GM23248 (cell line): Measurements from ENCODE around the gene VEGFC. TPM values are rescaled to one million over a fixed set of nuclear protein-coding genes. Genes with fewer than 3 reads are reported as not detected.
A peak's percentile ranks its signal among the peaks of the same experiment; 100 is the strongest.

ENCODE experiments used
- DNase-seq: peaks from one replicate; pipeline ENCODE4 v3.0.0-alpha.2; 2015
- H2AFZ ChIP-seq: fragments of 200-600 bp; sonication (generic); 2 replicates; pipeline ENCODE4 v1.6.1; 2016; ENCODE audit warnings: antibody characterized with exemption
- H3F3A ChIP-seq: fragments of 200-600 bp; sonication (generic); 2 replicates; pipeline ENCODE4 v1.6.1; 2016; ENCODE audit warnings: mild to moderate bottlenecking, antibody characterized with exemption, mixed run types; ENCODE audit not compliant: insufficient read depth
- H3K27ac ChIP-seq: fragments of 200-600 bp; sonication (generic); 2 replicates; pipeline ENCODE4 v1.5.1; 2016; ENCODE audit warnings: mild to moderate bottlenecking
- H3K27me3 ChIP-seq: fragments of 200-600 bp; sonication (generic); replicated peaks from 2 replicates; pipeline ENCODE4 v1.6.1; 2016; ENCODE audit warnings: mild to moderate bottlenecking; ENCODE audit not compliant: insufficient read depth
- H3K36me3 ChIP-seq: fragments of 200-600 bp; sonication (generic); 2 replicates; pipeline ENCODE4 v1.6.1; 2016; ENCODE audit warnings: low read depth, mild to moderate bottlenecking
- H3K4me1 ChIP-seq: fragments of 200-600 bp; sonication (generic); 2 replicates; pipeline ENCODE4 v1.6.1; 2016; ENCODE audit warnings: mild to moderate bottlenecking; ENCODE audit not compliant: insufficient read depth
- H3K4me2 ChIP-seq: fragments of 200-600 bp; sonication (generic); one replicate; pipeline ENCODE4 v1.6.1; 2016; ENCODE audit warnings: mild to moderate bottlenecking; ENCODE audit not compliant: unreplicated experiment
- H3K4me3 ChIP-seq: fragments of 200-600 bp; sonication (generic); 2 replicates; pipeline ENCODE4 v1.5.1; 2016; ENCODE audit warnings: mild to moderate bottlenecking
- H3K79me2 ChIP-seq: fragments of 200-600 bp; sonication (generic); 2 replicates; pipeline ENCODE4 v1.6.1; 2016; ENCODE audit warnings: mild to moderate bottlenecking; ENCODE audit not compliant: insufficient read depth
- H3K9ac ChIP-seq: fragments of 200-600 bp; sonication (generic); 2 replicates; pipeline ENCODE4 v1.6.1; 2016; ENCODE audit warnings: mild to moderate bottlenecking
- H3K9me2 ChIP-seq: fragments of 200-600 bp; sonication (generic); 2 replicates; pipeline ENCODE4 v1.6.1; 2016; ENCODE audit warnings: mixed run types, mild to moderate bottlenecking, moderate library complexity; ENCODE audit not compliant: insufficient read depth
- H3K9me3 ChIP-seq: fragments of 200-600 bp; sonication (generic); one replicate; pipeline ENCODE4 v1.6.1; 2017; ENCODE audit warnings: low read depth
- H4K20me1 ChIP-seq: fragments of 200-600 bp; sonication (generic); 2 replicates; pipeline ENCODE4 v1.6.0; 2016; ENCODE audit not compliant: insufficient read depth
- EZH2 ChIP-seq: fragments of 200-600 bp; sonication (generic); IDR thresholded peaks from 2 replicates; pipeline ENCODE4 v1.6.1; 2018; ENCODE audit warnings: antibody characterized with exemption, mild to moderate bottlenecking; ENCODE audit not compliant: insufficient read depth, poor library complexity, severe bottlenecking
- EZH2phosphoT487 ChIP-seq: fragments of 200-600 bp; sonication (generic); IDR thresholded peaks from 2 replicates; pipeline ENCODE4 v1.6.1; 2018; ENCODE audit warnings: antibody characterized with exemption, moderate library complexity, mild to moderate bottlenecking, low read depth; ENCODE audit not compliant: insufficient read depth
- WGBS, 2 experiments: methylation state at CpG; one replicate each; pipeline ENCODE4 v1.1.6; 2015 to 2017; ENCODE audit warnings: low lambda C conversion rate in 2 of 2, low coverage in 1 of 2; ENCODE audit errors: missing lambda C conversion rate in 2 of 2; 5-methylcytosine and 5-hydroxymethylcytosine counted together
- in situ Hi-C: fragments of 300-500 bp; cut with MboI; formaldehyde crosslinking; loops from 2 replicates; pipeline ENCODE4 v1.15.0; 2020
- polyA plus RNA-seq: library from polyadenylated mRNA; unstranded; fragments of >200 nt; fragmentation: Nextera tagmentation; extraction: Ambion mirVana; gene quantifications from 2 replicates; pipeline ENCODE4 v1.2.1, GENCODE V29; 2016
- total RNA-seq: library from RNA; depleted of rRNA; stranded (reverse); fragments of >200 nt; shearing (Covaris generic); gene quantifications from 2 replicates; pipeline ENCODE4 v1.2.3, GENCODE V29; 2014

The VEGFC gene
- total and polyA plus RNA-seq, 2 experiments from 2014 or later = 21.7 to 56.3 TPM

GRCh38 chr4:176753049-176753448 is 39.7 kb downstream of the VEGFC start:
- Histone ChIP-seq H3K4me3 (peak overlapping the region; percentile 20; the same call in 1 of the 2 replicates), H3K36me3 (no peaks in the 10 kb centered on the region), H3F3A (peaks cover 77% of the 10 kb centered on the region), H3K4me1 (peaks cover 75% of the 10 kb centered on the region), H3K4me2 (peak overlapping the region; percentile 47), H3K27ac (peak overlapping the region; percentile 63), H3K9me3 (no peaks in the 10 kb centered on the region), H3K9me2 (no peaks in the 10 kb centered on the region), H3K27me3 (no peaks in the 10 kb centered on the region), H2AFZ (no peak overlapping the region), H4K20me1 (peaks cover 5% of the 10 kb centered on the region; the same call in 1 of the 2 replicates), H3K9ac (peak overlapping the region; percentile 14; the same call in 1 of the 2 replicates), H3K79me2 (peaks cover 100% of the 10 kb centered on the region)
- in situ Hi-C loops = no loop called here
- TF ChIP-seq EZH2phosphoT487 = no peak
- TF ChIP-seq EZH2 = no peak
- 18 to 25% methylated on average over 3 of the region's 3 CpGs for WGBS, 2 experiments
- DNase-seq = peak; percentile 94

GRCh38 chr4:176752191-176752749 is 40.5 kb downstream of the VEGFC start:
- 61 to 70% methylated on average over 6 of the region's 6 CpGs for WGBS, 2 experiments
- Histone ChIP-seq H2AFZ (no peak overlapping the region), H3K4me1 (peaks cover 72% of the 10 kb centered on the region), H3K27ac (peak overlapping the region; percentile 63), H3K36me3 (no peaks in the 10 kb centered on the region), H4K20me1 (0 out of 2 replicates have a peak, but pooled peaks cover 5% of the 10 kb centered on the region), H3K9me3 (no peaks in the 10 kb centered on the region), H3K9me2 (no peaks in the 10 kb centered on the region), H3K27me3 (no peaks in the 10 kb centered on the region), H3K79me2 (peaks cover 100% of the 10 kb centered on the region), H3K4me3 (no peak overlapping the region), H3F3A (peaks cover 70% of the 10 kb centered on the region), H3K4me2 (peak overlapping the region; percentile 47), H3K9ac (no peak overlapping the region)
- in situ Hi-C loops = no loop called here
- peak; percentile 28 for DNase-seq
- TF ChIP-seq EZH2phosphoT487 = no peak
- no peak for TF ChIP-seq EZH2

GRCh38 chr4:176751061-176751460 is 41.7 kb downstream of the VEGFC start:
- peak overlapping the region; percentile 32 for H3K27ac ChIP-seq
- no peak overlapping the region; the same call in 1 of the 2 replicates for H3K4me3 ChIP-seq
- peaks cover 77% of the 10 kb centered on the region for H3K4me1 ChIP-seq
- no peaks in the 10 kb centered on the region for H3K27me3 ChIP-seq
- H4K20me1 ChIP-seq = 0 out of 2 replicates have a peak, but pooled peaks cover 8% of the 10 kb centered on the region
- H3K9me3 ChIP-seq = no peaks in the 10 kb centered on the region
- in situ Hi-C loops = no loop called here
- 35 to 37% methylated on average over 2 of the region's 2 CpGs for WGBS, 2 experiments
- no peak overlapping the region for H3K9ac ChIP-seq
- H2AFZ ChIP-seq = no peak overlapping the region
- H3K9me2 ChIP-seq = no peaks in the 10 kb centered on the region
- TF ChIP-seq EZH2 (no peak), EZH2phosphoT487 (no peak)
- H3K4me2 ChIP-seq = peak overlapping the region; percentile 28
- DNase-seq = no peak
- H3F3A ChIP-seq = peaks cover 69% of the 10 kb centered on the region
- peaks cover 6% of the 10 kb centered on the region; the same call in 1 of the 2 replicates for H3K36me3 ChIP-seq
- peaks cover 100% of the 10 kb centered on the region for H3K79me2 ChIP-seq

- in situ Hi-C loops = no loop called here
- Histone ChIP-seq H3F3A (peaks cover 70% of the 10 kb centered on the region), H3K9ac (no peak overlapping the region), H3K4me2 (no peak overlapping the region), H3K4me1 (peaks cover 76% of the 10 kb centered on the region), H3K27me3 (no peaks in the 10 kb centered on the region), H3K79me2 (peaks cover 100% of the 10 kb centered on the region), H4K20me1 (peaks cover 23% of the 10 kb centered on the region), H3K9me2 (no peaks in the 10 kb centered on the region), H3K36me3 (peaks cover 6% of the 10 kb centered on the region; the same call in 1 of the 2 replicates), H2AFZ (no peak overlapping the region), H3K27ac (no peak overlapping the region), H3K9me3 (no peaks in the 10 kb centered on the region), H3K4me3 (no peak overlapping the region)
- DNase-seq = no peak
- no peak for TF ChIP-seq EZH2
- TF ChIP-seq EZH2phosphoT487 = no peak
- 97 to 100% methylated on average over 3 of the region's 3 CpGs for WGBS, 2 experiments
Measured at GRCh38 chr4:176746846-176747245, 45.9 kb downstream of the VEGFC start.

- TF ChIP-seq EZH2phosphoT487 (no peak), EZH2 (no peak)
- Histone ChIP-seq H3K79me2 (peaks cover 100% of the 10 kb centered on the region), H3K4me3 (no peak overlapping the region), H2AFZ (no peak overlapping the region), H3K36me3 (peaks cover 6% of the 10 kb centered on the region; the same call in 1 of the 2 replicates), H3K4me2 (no peak overlapping the region), H3K4me1 (peaks cover 66% of the 10 kb centered on the region), H3K27me3 (no peaks in the 10 kb centered on the region), H3K27ac (no peak overlapping the region), H3K9me3 (no peaks in the 10 kb centered on the region), H4K20me1 (peaks cover 23% of the 10 kb centered on the region), H3K9ac (no peak overlapping the region), H3K9me2 (no peaks in the 10 kb centered on the region), H3F3A (peaks cover 71% of the 10 kb centered on the region)
- DNase-seq = peak; percentile 28
- in situ Hi-C loops = no loop called here
Measured at GRCh38 chr4:176745902-176746301, 46.8 kb downstream of the VEGFC start.
